HepG2 (cell line): Measurements from ENCODE around the gene KCTD13. TPM values are rescaled to one million over a fixed set of nuclear protein-coding genes. Genes with fewer than 3 reads are reported as not detected.

Experiments
- GTF2F1 ChIP-seq: fragments of 150-350 bp; IDR thresholded peaks from 2 replicates; pipeline ENCODE4 v1.6.1; 2014; ENCODE audit warnings: low read length
- KAT2B ChIP-seq: fragments of 150-350 bp; IDR thresholded peaks from 2 replicates; pipeline ENCODE4 v1.6.1; 2014; ENCODE audit warnings: low read depth, low read length, borderline replicate concordance
- NFKBIZ ChIP-seq: IDR thresholded peaks from 2 replicates; pipeline ENCODE4 v1.6.1; 2018; ENCODE audit warnings: missing genetic modification reagents, missing compliant biosample characterization
- PTBP1 ChIP-seq: fragments of 200-400 bp; formaldehyde crosslinking; IDR thresholded peaks from 2 replicates; pipeline ENCODE4 v1.6.1; 2018; ENCODE audit warnings: low read length, low read depth; ENCODE audit not compliant: poor library complexity, severe bottlenecking
- RCOR2 ChIP-seq: IDR thresholded peaks from 2 replicates; pipeline ENCODE4 v1.6.1; 2016; ENCODE audit warnings: missing biosample characterization, missing genetic modification reagents
- SMYD3 ChIP-seq: sonication (generic); formaldehyde crosslinking; IDR thresholded peaks from 2 replicates; pipeline ENCODE4 v1.8.1; 2023; ENCODE audit warnings: mild to moderate bottlenecking, missing genetic modification reagents
- ZNF547 ChIP-seq: sonication (generic); formaldehyde crosslinking; IDR thresholded peaks from 2 replicates; pipeline ENCODE4 v1.5.1; 2020; ENCODE audit warnings: mild to moderate bottlenecking, missing genetic modification reagents
- ZNF577 ChIP-seq: sonication (generic); formaldehyde crosslinking; IDR thresholded peaks from 2 replicates; pipeline ENCODE4 v1.4.0; 2020; ENCODE audit warnings: mild to moderate bottlenecking, low read depth, missing genetic modification reagents, borderline replicate concordance
- ZNF776 ChIP-seq: sonication (generic); formaldehyde crosslinking; IDR thresholded peaks from 2 replicates; pipeline ENCODE4 v1.4.0; 2020; ENCODE audit warnings: mild to moderate bottlenecking, missing genetic modification reagents
- ZZZ3 ChIP-seq: sonication (generic); formaldehyde crosslinking; IDR thresholded peaks from 2 replicates; pipeline ENCODE4 v1.4.0; 2020; ENCODE audit warnings: missing genetic modification reagents, mild to moderate bottlenecking, borderline replicate concordance
- polyA plus RNA-seq, 8 experiments: library from polyadenylated mRNA; depleted of rRNA in 3 of 8; stranded (reverse) in 7 of 8; unstranded in 1 of 8; fragments of >200 nt; fragmentation: Illumina TruSeq in 4 of 8; extraction: Trizol in 4 of 8; gene quantifications; 2 replicates each; pipeline versions ENCODE4 v1.2.1 to v1.2.3, GENCODE V29; 2011 to 2016; ENCODE audit warnings: low read depth in 4 of 8, missing spikeins in 1 of 8, mixed read lengths in 1 of 8; ENCODE audit not compliant: insufficient read depth in 1 of 8
- total RNA-seq, 5 experiments: library from RNA; depleted of rRNA; stranded (reverse); fragments of >200 nt; fragmentation: Illumina TruSeq; extraction: Trizol; gene quantifications; 2 replicates each; pipeline ENCODE4 v1.2.3, GENCODE V29; 2016; ENCODE audit warnings: low read depth in 1 of 5
- TF ChIP-seq, protein P1 (sequence below): sonication (generic); formaldehyde crosslinking; conservative IDR thresholded peaks from 2 replicates; pipeline ENCODE4 v1.4.0; 2020; ENCODE audit warnings: missing genetic modification reagents
- TF ChIP-seq, protein P2 (sequence below): sonication (generic); formaldehyde crosslinking; IDR thresholded peaks from 2 replicates; pipeline ENCODE4 v1.8.0; 2022; ENCODE audit warnings: missing genetic modification reagents, low read depth, mild to moderate bottlenecking, borderline replicate concordance

The KCTD13 gene
- total and polyA plus RNA-seq, 2 of the 13 experiments (the other 11 are each of a cell fraction or from before 2014, with no cell fraction given), result 6.3 to 14.7 TPM

DNA sequence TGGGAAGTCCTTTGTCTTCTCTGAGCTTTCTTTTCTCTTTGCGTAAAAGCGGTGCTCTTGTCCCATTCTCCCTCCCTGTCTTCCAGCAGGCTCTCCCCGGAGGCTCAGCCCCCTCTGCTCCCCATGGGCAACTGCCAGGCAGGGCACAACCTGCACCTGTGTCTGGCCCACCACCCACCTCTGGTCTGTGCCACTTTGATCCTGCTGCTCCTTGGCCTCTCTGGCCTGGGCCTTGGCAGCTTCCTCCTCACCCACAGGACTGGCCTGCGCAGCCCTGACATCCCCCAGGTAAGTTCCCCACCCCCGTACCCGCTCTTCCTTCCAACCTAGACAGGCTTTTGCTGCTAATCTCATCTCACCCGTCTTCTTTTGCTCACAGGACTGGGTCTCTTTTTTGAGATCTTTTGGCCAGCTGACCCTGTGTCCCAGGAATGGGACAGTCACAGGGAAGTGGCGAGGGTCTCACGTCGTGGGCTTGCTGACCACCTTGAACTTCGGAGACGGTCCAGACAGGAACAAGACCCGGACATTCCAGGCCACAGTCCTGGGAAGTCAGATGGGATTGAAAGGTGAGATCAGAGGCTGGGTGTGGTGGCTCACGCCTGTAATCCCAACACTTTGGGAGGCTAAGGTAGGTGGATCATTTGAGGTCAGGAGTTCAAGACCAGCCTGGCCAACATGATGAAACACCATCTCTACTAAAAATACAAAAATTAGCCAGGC is 37.2 kb upstream of the KCTD13 start (continued):
- TF ChIP-seq RCOR2 (CRISPR knock-in tag), result no peak
- TF ChIP-seq PTBP1, result no peak
- TF ChIP-seq ZNF577 (CRISPR knock-in tag), result no peak
- no peak for TF ChIP-seq SMYD3 (CRISPR knock-in tag)
- TF ChIP-seq ZZZ3 (CRISPR knock-in tag), result no peak
- no peak for TF ChIP-seq KAT2B
- no peak for TF ChIP-seq ZNF776 (CRISPR knock-in tag)
- TF ChIP-seq GTF2F1, result no peak
- no peak for TF ChIP-seq ZNF547
- TF ChIP-seq, protein P1, sequence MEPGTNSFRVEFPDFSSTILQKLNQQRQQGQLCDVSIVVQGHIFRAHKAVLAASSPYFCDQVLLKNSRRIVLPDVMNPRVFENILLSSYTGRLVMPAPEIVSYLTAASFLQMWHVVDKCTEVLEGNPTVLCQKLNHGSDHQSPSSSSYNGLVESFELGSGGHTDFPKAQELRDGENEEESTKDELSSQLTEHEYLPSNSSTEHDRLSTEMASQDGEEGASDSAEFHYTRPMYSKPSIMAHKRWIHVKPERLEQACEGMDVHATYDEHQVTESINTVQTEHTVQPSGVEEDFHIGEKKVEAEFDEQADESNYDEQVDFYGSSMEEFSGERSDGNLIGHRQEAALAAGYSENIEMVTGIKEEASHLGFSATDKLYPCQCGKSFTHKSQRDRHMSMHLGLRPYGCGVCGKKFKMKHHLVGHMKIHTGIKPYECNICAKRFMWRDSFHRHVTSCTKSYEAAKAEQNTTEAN, result no peak
- TF ChIP-seq, protein P2, sequence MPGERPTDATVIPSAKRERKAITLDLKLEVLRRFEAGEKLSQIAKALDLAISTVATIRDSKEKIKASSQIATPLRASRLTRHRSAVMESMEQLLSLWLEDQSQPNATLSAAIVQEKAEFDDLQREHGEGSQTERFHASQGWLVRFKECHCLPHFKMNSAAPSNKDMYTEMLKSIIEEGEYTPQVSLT, result no peak
- no peak for TF ChIP-seq NFKBIZ (CRISPR knock-in tag)
